Measurements from ENCODE around the gene ABCB6.

Gene ABCB6

DNA sequence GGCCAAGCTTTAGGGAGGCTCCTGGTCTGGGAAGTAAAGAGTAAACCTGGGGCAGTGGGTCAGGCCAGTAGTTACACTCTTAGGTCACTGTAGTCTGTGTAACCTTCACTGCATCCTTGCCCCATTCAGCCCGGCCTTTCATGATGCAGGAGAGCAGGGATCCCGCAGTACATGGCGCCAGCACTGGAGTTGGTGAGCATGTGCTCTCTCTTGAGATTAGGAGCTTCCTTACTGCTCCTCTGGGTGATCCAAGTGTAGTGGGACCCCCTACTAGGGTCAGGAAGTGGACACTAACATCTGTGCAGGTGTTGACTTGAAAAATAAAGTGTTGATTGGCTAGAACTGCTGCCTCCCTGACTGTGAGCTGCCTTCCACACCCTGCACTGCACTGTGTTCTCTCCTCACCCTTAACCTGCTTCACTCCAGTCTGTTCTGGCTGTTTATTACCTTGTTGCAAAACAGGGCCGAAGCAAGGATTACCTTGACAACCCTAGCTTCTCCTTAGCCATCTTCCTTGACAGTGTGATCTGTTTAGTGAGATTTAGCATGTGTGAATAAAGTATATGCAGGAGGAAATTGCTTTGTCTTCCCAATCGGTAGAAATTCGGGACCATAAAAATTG is 35.5 kb downstream of the ABCB6 start:
- DNase-seq = no peak

DNA sequence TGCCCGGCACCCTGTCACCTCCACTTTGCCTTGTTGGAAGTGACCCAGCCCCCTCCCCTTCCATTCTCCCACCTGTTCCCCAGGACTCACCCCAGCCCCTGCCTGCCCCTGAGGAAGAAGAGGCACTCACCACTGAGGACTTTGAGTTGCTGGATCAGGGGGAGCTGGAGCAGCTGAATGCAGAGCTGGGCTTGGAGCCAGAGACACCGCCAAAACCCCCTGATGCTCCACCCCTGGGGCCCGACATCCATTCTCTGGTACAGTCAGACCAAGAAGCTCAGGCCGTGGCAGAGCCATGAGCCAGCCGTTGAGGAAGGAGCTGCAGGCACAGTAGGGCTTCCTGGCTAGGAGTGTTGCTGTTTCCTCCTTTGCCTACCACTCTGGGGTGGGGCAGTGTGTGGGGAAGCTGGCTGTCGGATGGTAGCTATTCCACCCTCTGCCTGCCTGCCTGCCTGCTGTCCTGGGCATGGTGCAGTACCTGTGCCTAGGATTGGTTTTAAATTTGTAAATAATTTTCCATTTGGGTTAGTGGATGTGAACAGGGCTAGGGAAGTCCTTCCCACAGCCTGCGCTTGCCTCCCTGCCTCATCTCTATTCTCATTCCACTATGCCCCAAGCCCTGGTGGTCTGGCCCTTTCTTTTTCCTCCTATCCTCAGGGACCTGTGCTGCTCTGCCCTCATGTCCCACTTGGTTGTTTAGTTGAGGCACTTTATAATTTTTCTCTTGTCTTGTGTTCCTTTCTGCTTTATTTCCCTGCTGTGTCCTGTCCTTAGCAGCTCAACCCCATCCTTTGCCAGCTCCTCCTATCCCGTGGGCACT is 36.2 kb downstream of the ABCB6 start:
- peak; percentile 55 to 60 (median 60) for DNase-seq

DNA sequence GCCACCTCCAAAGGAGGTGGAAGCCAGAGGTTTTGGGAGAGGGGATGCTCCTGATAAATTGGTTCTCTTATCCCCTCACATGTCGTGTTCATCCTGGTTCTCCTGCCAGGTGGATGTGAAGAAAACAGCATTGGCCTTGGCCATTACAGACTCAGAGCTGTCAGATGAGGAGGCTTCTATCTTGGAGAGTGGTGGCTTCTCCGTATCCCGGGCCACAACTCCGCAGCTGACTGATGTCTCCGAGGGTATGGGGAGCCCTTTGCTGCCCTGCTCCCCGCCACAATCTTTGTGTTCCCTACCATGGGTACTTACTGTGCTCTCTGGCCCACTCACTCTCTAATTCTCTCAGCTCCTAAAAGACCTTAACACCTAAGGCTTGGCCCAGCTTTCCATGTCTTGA is 37.2 kb downstream of the ABCB6 start:
- DNase-seq = no peak

DNA sequence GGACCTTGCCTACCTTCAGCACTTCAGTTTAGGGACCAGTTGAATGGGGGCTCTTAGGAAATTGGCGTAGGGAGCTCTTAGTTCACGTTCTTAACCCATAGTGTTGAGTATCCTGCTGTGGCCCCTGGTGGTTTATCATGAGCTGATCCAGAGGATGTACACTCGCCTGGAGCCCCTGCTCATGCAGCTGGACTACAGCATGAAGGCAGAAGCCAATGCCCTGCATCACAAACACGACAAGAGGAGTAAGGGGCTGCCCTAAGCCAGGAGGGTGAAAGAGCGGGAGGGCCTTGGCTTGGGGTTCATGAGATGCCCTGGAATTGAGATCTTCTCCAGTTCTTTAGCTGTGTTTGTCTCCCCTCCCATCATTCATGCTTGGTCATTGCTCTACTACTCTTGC is 37.8 kb downstream of the ABCB6 start:
- DNase-seq = no peak

DNA sequence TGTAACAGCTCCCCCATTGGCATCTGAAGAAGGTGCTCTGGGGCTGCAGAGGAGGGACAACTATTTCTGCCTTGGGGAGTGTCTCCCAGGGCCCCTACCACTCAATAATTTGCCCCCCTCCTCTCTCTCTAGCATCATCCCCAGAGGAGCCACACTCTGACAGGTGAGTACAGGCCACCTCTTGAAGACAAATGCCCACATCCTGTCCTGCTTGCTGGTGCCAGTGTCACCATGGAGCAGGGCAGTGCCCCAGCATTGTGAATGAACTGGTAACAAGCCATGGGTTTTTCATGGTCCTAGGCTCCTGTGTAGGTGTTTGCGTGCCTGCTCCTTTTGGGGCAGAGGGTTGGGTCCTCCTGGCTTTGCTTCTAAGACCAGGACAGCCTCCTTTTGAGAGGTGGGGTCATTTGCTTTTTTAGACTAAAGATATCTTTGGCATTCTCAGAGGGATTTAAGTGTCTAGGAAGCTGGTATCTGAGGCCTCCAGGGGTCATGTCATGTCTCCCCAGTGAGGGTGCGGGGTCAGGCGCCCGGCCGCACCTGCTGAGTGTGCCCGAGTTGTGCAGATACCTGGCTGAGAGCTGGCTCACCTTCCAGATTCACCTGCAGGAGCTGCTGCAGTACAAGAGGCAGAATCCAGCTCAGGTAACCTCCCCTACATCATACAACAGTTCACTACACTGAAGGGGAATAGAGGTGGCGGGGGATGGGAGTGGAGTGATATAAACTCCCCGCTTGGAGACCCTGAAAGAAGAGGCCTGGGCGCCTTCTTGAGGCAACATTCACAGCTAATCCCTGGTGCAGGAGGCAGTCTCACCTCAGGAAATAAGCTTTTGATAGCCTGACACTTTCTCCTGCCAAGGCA is 38.9 kb downstream of the ABCB6 start:
- no peak for DNase-seq

DNA sequence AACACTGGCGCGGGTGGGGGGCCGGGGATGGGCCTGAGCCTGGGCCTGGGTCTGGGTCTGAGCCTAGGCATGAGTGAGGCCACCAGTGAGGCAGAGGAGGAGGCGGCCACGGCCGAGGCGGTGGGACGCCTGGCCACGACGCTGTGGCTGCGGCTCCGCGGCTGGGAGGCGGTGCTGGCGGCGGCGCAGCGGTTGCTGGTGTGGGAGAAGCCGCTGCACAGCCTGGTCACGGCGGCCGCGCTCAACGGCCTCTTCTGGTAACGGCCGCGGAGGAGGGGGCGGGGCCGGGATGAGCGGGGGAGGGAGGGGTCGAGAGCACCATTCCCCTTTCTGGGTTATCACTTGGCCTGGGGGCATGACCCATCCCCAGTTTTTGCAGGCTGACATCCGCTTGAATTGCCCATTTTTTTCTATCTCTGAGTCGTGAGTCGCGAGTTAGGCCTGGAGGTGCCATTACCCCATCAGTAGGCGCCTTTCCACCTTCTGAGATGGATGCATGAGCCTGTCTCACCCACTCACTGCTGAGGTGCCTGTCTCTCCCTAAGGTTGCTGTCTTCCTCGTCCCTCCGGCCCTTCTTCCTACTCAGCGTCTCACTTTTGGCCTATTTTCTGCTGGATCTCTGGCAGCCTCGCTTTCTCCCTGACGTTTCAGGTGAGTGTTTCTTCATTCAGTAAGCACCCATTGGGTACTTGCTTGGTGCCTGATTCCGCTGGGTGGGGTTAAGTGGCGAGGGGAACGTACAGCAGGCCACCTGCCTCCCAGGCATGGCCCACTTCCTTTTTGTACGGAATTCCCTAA is 40.2 kb downstream of the ABCB6 start:
- DNase-seq = peak; percentile 25 to 70 (median 44)

DNA sequence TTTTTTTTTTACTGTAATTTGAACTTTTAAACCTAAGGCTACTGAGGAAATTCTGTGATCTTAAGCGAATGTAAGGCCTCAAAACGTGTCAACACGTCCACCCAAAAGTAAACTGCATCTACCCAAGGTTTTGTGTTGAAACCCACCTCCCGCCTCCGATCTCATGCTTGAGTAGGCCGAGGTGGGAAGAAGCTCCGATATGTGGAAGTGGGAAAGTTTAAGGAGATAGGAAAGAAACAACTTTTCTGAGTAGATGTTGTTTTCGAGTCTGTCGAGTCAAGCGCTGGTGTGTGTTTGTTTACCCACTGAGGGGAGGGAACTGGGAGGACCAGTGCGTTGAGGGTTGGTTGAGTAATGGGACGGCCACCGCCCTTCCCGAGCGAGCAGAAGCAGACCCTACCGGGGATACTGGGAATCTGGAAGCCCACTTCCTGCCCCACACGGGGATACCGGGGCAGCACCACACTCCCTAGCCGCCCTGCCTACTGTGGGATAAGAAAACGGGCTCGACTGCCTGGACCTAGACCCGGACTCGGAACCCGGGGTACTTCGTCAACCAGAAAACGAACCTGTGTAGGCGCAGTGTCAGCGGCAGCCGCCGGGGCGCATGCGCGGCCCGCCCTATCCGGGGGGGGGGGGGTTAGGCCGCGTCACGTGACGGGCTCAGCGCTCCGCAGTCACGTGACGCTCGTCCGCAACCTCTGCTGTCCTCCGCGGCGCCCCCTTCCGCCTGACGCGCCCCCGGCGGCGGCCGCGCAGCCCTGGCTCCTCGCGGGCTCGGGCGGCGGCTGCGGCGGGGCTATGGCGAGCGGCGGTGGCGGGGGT is 41.0 kb downstream of the ABCB6 start, which contains the start of gene RETREG2:
RETREG2 (plus strand) TSS at position 724 of the 825 bp plus-strand sequence; CDS start at position 802, 78 bp downstream.
- DNase-seq = peak; percentile 92 to 97 (median 96)

DNA sequence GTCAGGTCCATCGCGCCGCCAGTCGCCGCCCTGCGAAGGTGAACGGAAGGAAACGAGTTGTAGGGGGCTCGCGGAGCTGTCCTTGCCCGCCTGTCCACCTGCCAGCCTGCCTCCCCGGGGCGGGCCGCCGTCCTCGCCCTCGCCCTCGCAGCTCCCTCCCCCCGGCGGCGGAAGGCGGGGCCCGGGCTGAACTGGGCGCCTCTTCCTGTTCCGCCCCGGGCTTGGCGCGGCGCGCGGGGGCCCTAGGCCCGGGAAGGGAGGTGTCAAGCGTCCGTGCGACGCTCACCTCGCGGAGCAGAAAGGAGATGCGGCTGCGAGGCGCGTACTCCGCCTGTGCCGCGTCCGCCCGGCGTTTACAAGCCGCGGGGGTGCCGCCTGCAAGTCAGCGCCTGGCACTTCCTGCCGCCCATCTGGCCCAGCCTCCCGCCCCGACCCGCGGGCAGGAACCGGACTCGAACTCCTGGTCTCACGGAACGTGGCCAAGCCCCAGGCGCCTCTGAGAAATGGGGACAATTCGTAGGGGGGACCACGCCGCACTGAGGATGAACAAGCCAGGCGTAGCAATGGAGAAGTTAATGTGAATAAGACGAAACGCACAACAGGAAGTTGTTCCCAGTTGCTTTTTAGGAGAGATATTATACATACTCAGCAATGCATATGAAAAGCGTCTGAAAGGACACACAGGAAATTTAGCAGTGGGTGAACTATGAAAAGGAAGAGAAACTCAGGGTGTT is 41.8 kb downstream of the ABCB6 start, which contains the start of gene CNPPD1:
CNPPD1 (minus strand) TSS at position 108 of the 734 bp plus-strand sequence; CDS start at position 11, 97 bp downstream.
- peak; percentile 86 to 96 (median 89) for DNase-seq

DNA sequence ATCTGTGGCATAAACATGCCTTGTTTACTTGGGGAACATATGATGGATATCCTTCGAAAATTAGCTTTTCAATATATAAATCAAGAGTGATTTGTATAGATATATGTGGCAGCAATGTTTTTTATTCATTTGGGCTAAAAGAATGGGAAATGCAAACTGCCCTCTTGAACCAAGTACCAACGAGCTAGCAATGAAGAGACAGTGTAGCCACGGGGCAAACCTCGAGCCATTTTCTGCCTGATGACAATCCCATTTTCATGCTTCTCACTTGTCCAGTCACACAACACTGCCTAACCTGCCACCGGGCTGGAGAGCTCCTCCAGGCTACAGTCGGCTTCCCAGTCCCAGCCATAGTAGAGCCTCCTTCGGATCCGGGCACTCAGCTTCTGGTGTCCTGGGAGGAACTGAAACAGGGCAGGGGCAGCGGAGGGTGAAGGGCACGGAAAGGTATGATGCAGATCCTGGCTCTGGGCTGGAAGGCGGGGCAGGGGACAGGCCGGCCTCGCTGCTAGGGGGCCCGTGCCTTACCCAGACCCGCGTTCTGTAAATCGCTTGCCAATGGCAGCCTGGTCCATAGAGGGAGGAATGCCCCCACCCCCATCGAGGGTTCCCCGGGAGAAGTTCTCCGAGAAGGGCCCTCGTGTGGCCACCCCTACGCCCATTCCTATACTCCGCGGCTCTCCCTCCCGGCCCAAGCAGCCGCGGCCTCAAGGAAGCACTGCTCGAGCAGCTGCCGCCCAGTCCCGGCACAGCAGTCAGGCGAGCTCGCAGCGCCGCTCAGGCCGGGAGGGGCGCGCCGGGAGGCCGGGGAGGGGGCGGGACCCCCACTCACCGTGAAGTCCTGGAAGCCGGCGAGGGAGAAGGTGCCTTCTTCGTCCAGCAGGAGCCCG is 42.6 kb downstream of the ABCB6 start:
- peak; percentile 69 to 88 (median 77) for DNase-seq

DNA sequence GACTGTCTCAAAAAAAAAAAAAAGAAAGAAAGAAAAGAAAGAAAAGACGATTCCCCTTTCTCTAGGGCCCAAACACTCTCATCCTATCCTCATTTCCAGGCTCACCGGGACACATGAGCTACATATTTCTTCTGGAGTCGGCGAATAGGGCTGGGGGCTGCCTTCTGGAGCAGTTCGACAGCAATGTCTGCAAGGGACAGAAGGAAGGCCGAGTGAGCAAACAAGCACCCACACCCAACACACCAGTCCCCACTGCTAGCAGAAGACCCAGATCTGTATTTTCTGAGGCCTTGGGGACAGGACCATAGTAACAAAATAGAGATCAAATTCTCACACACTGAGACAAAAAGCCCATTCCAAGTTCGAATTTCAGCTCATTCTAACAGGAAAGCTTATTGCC is 43.3 kb downstream of the ABCB6 start:
- DNase-seq = no peak

DNA sequence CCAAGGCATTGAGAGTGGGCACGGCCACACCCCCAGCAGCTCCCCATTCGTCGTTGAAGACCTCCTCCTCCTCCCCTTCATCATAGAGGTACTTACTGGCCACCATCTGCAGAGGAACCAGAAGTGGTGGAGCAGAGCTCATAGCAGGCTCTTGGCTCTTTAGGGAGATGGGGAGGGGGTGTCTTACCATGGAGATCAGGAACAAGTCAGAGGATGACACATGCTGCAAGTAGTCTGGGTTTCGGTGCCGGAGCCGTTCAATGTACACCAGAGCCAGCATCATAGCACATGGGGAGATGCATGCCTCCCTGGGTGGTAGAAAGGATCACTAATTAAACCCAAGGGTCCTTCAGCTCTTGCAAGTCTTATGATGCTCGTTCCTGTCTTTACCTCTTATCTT is 44.0 kb downstream of the ABCB6 start:
- no peak for DNase-seq

DNA sequence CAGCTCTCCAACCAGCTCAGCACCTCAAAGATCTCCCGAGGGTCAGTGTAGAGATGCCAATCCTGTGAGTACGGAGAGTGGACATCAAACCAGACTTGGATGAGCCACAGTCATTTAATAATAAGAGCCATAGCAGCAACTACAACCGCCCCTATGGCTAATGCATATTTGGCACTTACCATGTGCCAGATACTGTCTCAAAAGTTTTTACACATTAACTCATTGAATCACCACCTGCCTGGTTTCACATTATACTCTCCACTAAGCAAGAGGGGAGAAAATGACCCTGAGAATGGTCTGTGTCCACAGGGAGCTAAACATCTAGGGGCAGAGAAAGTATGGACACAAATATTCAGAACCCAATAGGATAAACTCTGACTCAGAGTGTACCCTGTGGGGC is 44.6 kb downstream of the ABCB6 start:
- no peak for DNase-seq

DNA sequence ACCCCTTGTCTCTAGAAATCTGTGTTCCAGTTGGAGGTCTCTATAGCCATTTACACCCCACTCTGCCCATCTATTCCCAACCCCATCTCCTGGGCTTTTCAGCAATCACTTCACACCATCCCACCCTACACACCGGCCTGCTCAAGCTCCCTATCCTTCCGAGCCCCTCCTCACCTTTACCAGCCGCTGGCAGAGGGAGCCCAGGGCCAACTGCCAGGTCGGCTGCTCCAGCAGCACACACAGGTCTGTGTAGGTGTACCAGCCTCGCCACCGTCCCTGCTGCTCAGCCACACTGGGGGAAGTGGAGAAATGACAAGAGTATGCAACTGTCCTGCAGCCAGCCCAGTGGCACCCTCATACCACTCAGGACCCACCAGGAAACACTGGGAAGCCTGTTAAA is 45.6 kb downstream of the ABCB6 start:
- DNase-seq = no peak

DNA sequence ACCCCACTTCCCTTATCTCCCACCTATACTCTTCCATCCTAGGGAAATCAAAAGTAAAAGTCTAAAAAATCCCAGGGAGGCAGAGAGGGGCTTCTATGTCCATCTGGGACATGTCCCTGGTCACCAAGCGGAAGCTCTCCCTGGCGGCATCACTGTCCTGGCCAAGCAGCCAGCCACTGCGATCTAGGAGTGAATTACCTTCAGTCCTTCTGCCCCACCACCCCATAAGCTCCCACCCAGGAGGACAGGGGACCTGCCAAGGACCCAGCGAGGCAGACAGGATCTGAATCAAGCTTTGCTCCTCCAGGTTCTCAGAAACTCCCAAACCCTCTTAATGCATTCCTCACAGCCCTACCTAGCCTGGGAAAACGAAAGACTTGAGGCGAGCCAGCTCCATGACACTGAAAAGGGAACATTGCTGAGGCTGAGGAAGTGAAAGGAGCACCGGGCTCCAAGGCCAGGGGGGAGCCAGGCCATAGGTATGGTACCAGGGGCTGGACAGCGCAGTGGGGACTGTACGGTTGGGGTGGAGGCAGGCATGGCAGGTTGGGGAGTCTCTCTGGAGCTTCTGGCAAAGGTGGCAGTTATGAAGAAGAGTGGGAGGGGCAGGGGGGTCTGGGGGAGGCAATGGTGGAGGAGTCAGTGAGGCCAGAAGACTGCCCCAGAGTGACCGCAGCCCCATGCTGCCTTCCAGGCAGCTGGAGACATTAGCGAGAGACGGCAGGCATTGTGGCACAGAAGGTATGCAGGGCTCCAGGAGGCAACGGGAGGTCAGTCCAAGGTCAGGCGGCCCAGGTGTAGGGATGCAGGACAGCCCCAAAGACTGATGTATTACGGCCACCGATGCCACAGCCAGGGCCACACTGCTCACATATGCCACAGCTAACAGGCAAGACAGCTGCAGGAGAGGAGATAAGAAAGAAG is 46.3 kb downstream of the ABCB6 start:
- no peak for DNase-seq

DNA sequence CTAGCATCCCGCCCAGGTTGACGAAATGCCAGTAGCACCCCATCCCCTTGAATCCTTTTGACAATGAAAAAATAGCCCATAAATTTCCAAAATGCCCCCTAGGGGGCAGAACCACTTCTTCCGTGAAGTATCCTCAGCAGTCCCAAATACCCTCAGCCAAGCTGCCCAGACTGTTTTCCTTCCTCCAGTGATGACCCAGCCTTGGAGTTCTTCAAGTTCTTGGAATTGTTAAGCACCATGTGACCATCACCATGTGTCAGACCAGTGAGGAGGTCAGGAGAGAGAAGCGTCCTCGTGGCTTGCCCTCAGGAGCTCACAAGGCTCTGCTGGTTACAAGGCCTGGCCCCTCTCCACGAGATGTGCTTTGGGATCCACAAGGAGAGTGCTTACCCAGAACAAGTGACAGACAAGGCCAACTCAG is 47.5 kb downstream of the ABCB6 start:
- peak; percentile 67 to 72 (median 69) for DNase-seq

DNA sequence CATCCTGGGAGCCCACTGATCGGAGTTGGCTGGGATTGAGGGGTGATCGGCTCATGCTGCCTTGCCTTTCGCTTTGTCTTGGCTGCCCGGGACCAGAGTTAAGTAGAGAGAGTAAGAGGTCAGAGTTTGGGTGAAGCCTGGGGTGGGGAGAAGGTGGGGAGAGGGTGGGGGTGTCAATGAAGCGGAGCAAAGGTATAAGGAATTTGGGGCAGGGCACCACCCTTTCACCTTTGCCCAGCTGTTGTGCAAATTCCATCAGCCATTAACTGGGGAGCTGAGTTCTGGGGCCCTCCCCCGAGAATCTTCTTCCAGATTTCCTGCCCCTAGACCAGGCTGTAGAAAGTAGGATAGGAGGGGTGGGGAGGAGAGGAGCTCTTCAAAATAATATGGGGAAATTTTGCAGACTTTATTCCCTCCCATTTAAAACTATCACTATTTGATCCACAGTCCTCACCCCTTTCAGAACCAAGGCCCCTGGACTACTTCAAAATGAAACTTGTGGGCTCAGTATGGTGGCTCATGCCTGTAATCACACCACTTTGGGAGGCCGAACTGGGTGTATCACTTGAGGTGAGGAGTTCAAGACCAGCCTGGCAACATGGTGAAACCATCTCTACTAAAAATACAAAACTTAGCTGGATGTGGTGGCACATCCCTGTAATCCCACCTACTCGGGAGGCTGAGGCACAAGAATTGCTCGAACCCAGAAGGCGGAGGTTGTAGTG is 48.7 kb downstream of the ABCB6 start, which contains the start of gene SLC23A3:
SLC23A3 (minus strand) TSS at position 100 of the 725 bp plus-strand sequence; CDS start at position 55, 45 bp downstream.
- no peak for DNase-seq

DNA sequence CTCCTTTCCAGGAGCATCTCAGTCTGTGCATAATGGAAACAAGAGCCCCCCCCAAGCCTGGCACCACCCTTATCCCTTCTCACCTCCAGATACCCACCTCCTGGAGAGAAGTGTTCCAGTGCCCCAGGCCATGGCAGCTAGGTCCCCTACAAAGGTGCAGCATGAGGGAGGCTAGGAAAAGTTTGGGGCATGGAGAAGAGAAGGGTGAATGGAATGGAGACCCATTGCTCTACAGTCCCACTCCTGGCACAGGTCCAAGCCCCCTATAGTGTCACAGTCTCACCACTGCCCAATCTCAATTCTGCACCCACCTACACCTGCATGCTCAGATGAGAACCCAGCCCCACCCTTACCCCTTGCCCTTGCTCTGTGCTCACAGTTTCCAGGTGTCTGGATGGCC is 49.8 kb downstream of the ABCB6 start:
- DNase-seq = no peak

DNA sequence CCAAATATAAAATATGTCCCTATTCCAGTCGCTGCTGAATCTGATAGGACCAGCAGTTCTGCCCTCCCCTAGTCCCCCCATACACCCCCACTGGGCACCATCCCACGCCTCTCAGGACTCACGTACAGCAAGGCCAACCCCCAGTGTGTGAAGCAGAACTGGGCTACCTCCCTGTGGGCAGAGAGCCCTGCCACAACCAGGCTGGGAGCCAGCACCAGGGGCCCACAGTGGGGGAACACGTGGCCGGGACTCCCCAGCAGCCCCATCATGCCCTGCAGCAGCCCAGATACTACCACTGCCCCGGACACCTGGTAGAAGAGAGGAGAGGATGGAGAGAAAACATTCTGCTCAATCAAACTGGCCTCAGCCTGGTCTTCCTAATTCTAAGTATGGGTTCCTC is 50.2 kb downstream of the ABCB6 start:
- DNase-seq = peak in 2 of 3 donors; percentile 12 to 35

Data from suppressor macrophage treated with lipopolysaccharide for 1 hour (primary cell).